GM13976 (cell line): Measurements from ENCODE around the gene DENND2C.

Source experiments
- DNase-seq: peaks from one replicate; pipeline ENCODE4 v3.0.0; 2012; ENCODE audit warnings: low spot score
- CTCF ChIP-seq: IDR thresholded peaks from 2 replicates; pipeline ENCODE4 v1.5.1; 2012; ENCODE audit warnings: borderline replicate concordance, mild to moderate bottlenecking; ENCODE audit not compliant: insufficient read depth; ENCODE audit errors: extremely low read depth, missing control alignments, control extremely low read depth
- in situ Hi-C: fragments of 300-500 bp; cut with MboI; formaldehyde crosslinking; loops from one replicate; pipeline ENCODE4 v1.12.0; 2022; ENCODE audit warnings: low sequenced_read_pairs, mixed read lengths, inconsistent platforms; ENCODE audit not compliant: unreplicated experiment

DENND2C gene

GRCh38 chr1:114554577-114554976 lies 115.3 kb downstream of the DENND2C start:
- no peak for TF ChIP-seq CTCF
- in situ Hi-C loops = loop anchor here (10.0 kb wide), 1 partner anchor 200 kb away; no protein-coding TSS in a partner anchor
- no peak for DNase-seq

- no peak for TF ChIP-seq CTCF
- in situ Hi-C loops = loop anchor here (10.0 kb wide), 1 partner anchor 197 kb away; no protein-coding TSS in a partner anchor
Observed at GRCh38 chr1:114552106-114552639, 117.7 kb downstream of the DENND2C start.

GRCh38 chr1:114551400-114551799 lies 118.4 kb downstream of the DENND2C start:
- in situ Hi-C loops = loop anchor here (10.0 kb wide), 1 partner anchor 197 kb away; no protein-coding TSS in a partner anchor
- TF ChIP-seq CTCF = no peak
- no peak for DNase-seq

More at GRCh38 chr1:114552106-114552639, 117.7 kb downstream of the DENND2C start:
- no peak for DNase-seq

- no peak for DNase-seq
- in situ Hi-C loops = loop anchor here (10.0 kb wide), 1 partner anchor 196 kb away; no protein-coding TSS in a partner anchor
- TF ChIP-seq CTCF = no peak
Observed at GRCh38 chr1:114550336-114550735, 119.5 kb downstream of the DENND2C start.

- no peak for TF ChIP-seq CTCF
- DNase-seq = no peak
- in situ Hi-C loops = no loop called here
Observed at GRCh38 chr1:114549137-114549536, 120.7 kb downstream of the DENND2C start.

- no peak for TF ChIP-seq CTCF
- in situ Hi-C loops = no loop called here
- DNase-seq = no peak
Observed at GRCh38 chr1:114547076-114547475, 122.8 kb downstream of the DENND2C start.
